Astrocyte (in vitro differentiated cells and primary cell): ENCODE results near the gene GPATCH3. TPM values are rescaled to one million over a fixed set of nuclear protein-coding genes. Genes with fewer than 3 reads are reported as not detected.

ENCODE experiments used
- DNase-seq: peaks from one replicate; pipeline ENCODE4 v3.0.0-alpha.2; 2010; ENCODE audit warnings: low read depth
- FAIRE-seq: peaks from 2 replicates; lab custom pipeline; 2011; peaks lifted over from hg19 to GRCh38; lab: Jason Lieb, UNC
- H2AFZ ChIP-seq: 2 replicates; pipeline ENCODE4 v1.6.0; 2012; ENCODE audit warnings: low read depth, low read length, inconsistent platforms
- H3K27ac ChIP-seq: 2 replicates; pipeline ENCODE4 v1.5.1; 2011; ENCODE audit warnings: low read depth, low read length, inconsistent platforms
- H3K27me3 ChIP-seq: 2 replicates; pipeline ENCODE4 v1.6.0; 2011; ENCODE audit warnings: low read length, inconsistent platforms; ENCODE audit not compliant: insufficient read depth
- H3K36me3 ChIP-seq: 2 replicates; pipeline ENCODE4 v1.5.1; 2011; ENCODE audit warnings: low read length, inconsistent platforms; ENCODE audit not compliant: insufficient read depth
- H3K4me1 ChIP-seq: 2 replicates; pipeline ENCODE4 v1.5.1; 2011; ENCODE audit warnings: low read length, inconsistent platforms; ENCODE audit not compliant: insufficient read depth
- H3K4me2 ChIP-seq: 2 replicates; pipeline ENCODE4 v1.6.0; 2012; ENCODE audit warnings: low read length, inconsistent platforms
- H3K4me3 ChIP-seq: 2 replicates; pipeline ENCODE4 v1.5.1; 2011; ENCODE audit warnings: low read depth, mild to moderate bottlenecking, low read length, inconsistent platforms; ENCODE audit not compliant: insufficient read depth
- H3K79me2 ChIP-seq: 2 replicates; pipeline ENCODE4 v1.6.0; 2012; ENCODE audit warnings: mild to moderate bottlenecking, low read length, inconsistent platforms; ENCODE audit not compliant: insufficient read depth
- H3K9ac ChIP-seq: 2 replicates; pipeline ENCODE4 v1.6.0; 2012; ENCODE audit warnings: mild to moderate bottlenecking, low read length, inconsistent platforms
- H3K9me3 ChIP-seq: 2 replicates; pipeline ENCODE4 v1.5.1; 2012; ENCODE audit warnings: low read depth, mild to moderate bottlenecking, low read length, inconsistent platforms; ENCODE audit not compliant: insufficient read depth
- H4K20me1 ChIP-seq: 2 replicates; pipeline ENCODE4 v1.6.0; 2012; ENCODE audit warnings: low read length, inconsistent platforms; ENCODE audit not compliant: insufficient read depth
- H3K27ac Mint-ChIP-seq: one replicate; pipeline ENCODE4 v1.8.0; 2021; ENCODE audit warnings: mild to moderate bottlenecking, mixed read lengths; ENCODE audit not compliant: unreplicated experiment
- H3K27me3 Mint-ChIP-seq: one replicate; pipeline ENCODE4 v1.8.0; 2021; ENCODE audit warnings: low read depth, mixed read lengths; ENCODE audit not compliant: unreplicated experiment
- H3K36me3 Mint-ChIP-seq: one replicate; pipeline ENCODE4 v1.8.0; 2021; ENCODE audit warnings: low read depth, mixed read lengths; ENCODE audit not compliant: unreplicated experiment
- H3K4me1 Mint-ChIP-seq: one replicate; pipeline ENCODE4 v1.8.0; 2021; ENCODE audit warnings: low read depth, mixed read lengths; ENCODE audit not compliant: unreplicated experiment
- H3K4me3 Mint-ChIP-seq: one replicate; pipeline ENCODE4 v1.8.0; 2021; ENCODE audit warnings: mild to moderate bottlenecking, moderate library complexity, mixed read lengths; ENCODE audit not compliant: unreplicated experiment
- H3K9me3 Mint-ChIP-seq: one replicate; pipeline ENCODE4 v1.8.0; 2021; ENCODE audit warnings: mild to moderate bottlenecking, mixed read lengths; ENCODE audit not compliant: unreplicated experiment
- EZH2 ChIP-seq: IDR thresholded peaks from 2 replicates; pipeline ENCODE4 v1.6.1; 2012; ENCODE audit warnings: mild to moderate bottlenecking, low read length, inconsistent platforms; ENCODE audit not compliant: insufficient read depth
- total RNA-seq: library from RNA; stranded (reverse); gene quantifications from 2 replicates; pipeline ENCODE4 v1.2.1, GENCODE V29; 2021
- TF ChIP-seq, protein P1 (sequence below): IDR thresholded peaks from 2 replicates; pipeline ENCODE4 v1.5.1; 2011; ENCODE audit warnings: low read depth, mild to moderate bottlenecking, inconsistent platforms, low read length, moderate library complexity; ENCODE audit not compliant: insufficient read depth

The GPATCH3 gene
- total RNA-seq, 1 donor from 2014 or later: 12.8 TPM

DNA sequence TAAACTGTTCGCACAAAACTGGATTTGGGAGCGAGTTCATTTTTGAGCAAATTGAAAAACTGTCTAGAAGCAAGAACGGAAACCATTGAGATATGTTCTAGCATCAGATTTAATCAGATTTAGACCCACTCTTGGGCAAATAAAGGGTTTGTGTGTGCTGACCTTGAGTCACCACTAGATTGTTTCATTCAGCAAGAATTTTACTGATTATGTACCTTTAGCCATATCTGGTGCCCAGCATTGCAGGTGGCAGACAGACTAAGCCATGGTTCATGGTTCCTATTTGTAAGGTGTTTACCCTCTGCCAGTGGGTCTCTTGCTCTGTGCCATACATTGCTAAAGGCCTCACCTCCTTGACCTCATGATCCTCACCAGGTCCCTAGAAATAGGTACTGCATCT, 22.6 kb upstream of the GPATCH3 start:
- Histone ChIP-seq H3K36me3 (peaks cover 13% of the 10 kb centered on the region), H4K20me1 (peaks cover 31% of the 10 kb centered on the region), H3K9ac (peak overlapping the region; percentile 90), H3K4me1 (peaks cover 18% of the 10 kb centered on the region), H3K27me3 (no peaks in the 10 kb centered on the region), H2AFZ (no peak overlapping the region), H3K79me2 (peaks cover 52% of the 10 kb centered on the region), H3K4me3 (peak overlapping the region; percentile 82), H3K27ac (no peak overlapping the region), H3K4me2 (peak overlapping the region; percentile 89), H3K9me3 (no peaks in the 10 kb centered on the region)
- Mint-ChIP-seq H3K9me3 (no peaks in the 10 kb centered on the region), H3K4me3 (peak overlapping the region; percentile 95), H3K27me3 (no peaks in the 10 kb centered on the region), H3K36me3 (peaks cover 8% of the 10 kb centered on the region), H3K27ac (no peak overlapping the region), H3K4me1 (peaks cover 13% of the 10 kb centered on the region)
- TF ChIP-seq, protein P1, sequence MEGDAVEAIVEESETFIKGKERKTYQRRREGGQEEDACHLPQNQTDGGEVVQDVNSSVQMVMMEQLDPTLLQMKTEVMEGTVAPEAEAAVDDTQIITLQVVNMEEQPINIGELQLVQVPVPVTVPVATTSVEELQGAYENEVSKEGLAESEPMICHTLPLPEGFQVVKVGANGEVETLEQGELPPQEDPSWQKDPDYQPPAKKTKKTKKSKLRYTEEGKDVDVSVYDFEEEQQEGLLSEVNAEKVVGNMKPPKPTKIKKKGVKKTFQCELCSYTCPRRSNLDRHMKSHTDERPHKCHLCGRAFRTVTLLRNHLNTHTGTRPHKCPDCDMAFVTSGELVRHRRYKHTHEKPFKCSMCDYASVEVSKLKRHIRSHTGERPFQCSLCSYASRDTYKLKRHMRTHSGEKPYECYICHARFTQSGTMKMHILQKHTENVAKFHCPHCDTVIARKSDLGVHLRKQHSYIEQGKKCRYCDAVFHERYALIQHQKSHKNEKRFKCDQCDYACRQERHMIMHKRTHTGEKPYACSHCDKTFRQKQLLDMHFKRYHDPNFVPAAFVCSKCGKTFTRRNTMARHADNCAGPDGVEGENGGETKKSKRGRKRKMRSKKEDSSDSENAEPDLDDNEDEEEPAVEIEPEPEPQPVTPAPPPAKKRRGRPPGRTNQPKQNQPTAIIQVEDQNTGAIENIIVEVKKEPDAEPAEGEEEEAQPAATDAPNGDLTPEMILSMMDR: no peak
- no peak for TF ChIP-seq EZH2
- no peak for FAIRE-seq
- no peak for DNase-seq

GRCh38 chr1:26922431-26922729, 22.1 kb upstream of the GPATCH3 start:
- Histone ChIP-seq H3K4me3 (peak overlapping the region; percentile 82), H4K20me1 (peaks cover 31% of the 10 kb centered on the region), H3K4me2 (peak overlapping the region; percentile 89), H3K36me3 (peaks cover 10% of the 10 kb centered on the region), H3K9ac (peak overlapping the region; percentile 90), H3K27me3 (no peaks in the 10 kb centered on the region), H3K9me3 (no peaks in the 10 kb centered on the region), H3K27ac (peak overlapping the region; percentile 83), H3K79me2 (peaks cover 47% of the 10 kb centered on the region), H2AFZ (no peak overlapping the region), H3K4me1 (peaks cover 18% of the 10 kb centered on the region)
- TF ChIP-seq, protein P1: no peak
- TF ChIP-seq EZH2: no peak
- Mint-ChIP-seq H3K36me3 (peaks cover 8% of the 10 kb centered on the region), H3K4me3 (peak overlapping the region; percentile 95), H3K27me3 (no peaks in the 10 kb centered on the region), H3K4me1 (peaks cover 13% of the 10 kb centered on the region), H3K27ac (peak overlapping the region; percentile 94), H3K9me3 (no peaks in the 10 kb centered on the region)
- FAIRE-seq: no peak
- no peak for DNase-seq

DNA sequence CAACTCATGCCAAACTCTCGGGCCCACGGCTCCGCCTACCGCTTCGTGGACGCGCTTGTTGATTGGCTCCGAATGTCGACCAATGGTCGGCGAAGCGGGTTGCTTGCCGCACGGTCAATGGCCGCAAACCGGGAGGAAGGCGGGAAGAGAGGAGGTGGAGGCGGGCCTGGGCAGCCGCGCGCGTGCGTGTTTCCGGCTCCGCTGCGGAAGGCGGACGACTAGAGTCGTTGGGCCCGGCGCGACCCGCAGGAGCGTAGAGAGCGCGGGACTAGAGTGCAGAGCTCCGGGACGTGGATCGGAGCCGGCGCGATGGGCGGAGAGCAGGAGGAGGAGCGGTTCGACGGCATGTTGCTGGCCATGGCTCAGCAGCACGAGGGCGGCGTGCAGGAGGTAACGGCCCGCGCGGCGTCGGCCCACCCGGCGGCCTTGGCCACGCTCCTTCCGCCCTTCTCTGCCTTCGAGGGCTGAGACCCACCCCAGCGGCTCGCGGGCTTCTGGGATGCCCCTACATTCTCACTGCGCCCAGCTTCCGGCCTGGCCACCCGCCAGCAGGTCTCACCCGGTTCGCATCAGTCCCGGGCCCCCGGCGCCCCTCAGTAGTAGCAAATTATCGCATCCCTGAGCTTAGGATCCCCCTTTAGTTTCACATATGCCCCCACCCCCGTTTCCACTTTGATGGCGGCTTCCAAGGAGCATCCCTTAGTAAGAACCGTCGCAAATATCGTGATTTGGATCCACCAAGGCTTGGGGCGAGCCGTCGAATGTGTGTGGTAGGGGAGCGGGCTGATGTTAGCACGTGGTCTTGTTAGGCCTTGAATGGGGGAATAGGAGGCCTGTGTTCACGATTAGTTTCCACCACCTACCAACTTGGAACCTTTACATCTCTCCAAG, 21.5 kb upstream of the GPATCH3 start, which contains the start of gene NUDC:
Gene NUDC (plus strand): TSS at position 204 of the 891 bp plus-strand sequence. CDS start 106 bp downstream, at position 310.
- H3K4me3 ChIP-seq: peak within 1 kb of the TSS; percentile 82
- peak within 1 kb of the TSS; percentile 95 for H3K4me3 Mint-ChIP-seq
- H3K27me3 ChIP-seq: no peaks in the 10 kb centered on the region
- peak within 1 kb of the TSS; percentile 94 for H3K27ac Mint-ChIP-seq
- H4K20me1 ChIP-seq: peaks cover 27% of the 10 kb centered on the region
- H2AFZ ChIP-seq: peak within 1 kb of the TSS; percentile 75
- H3K36me3 Mint-ChIP-seq: peaks cover 5% of the 10 kb centered on the region
- DNase-seq (peak; percentile 93), FAIRE-seq (peak; percentile 56)
- H3K79me2 ChIP-seq: peaks cover 41% of the 10 kb centered on the region
- peak within 1 kb of the TSS; percentile 83 for H3K27ac ChIP-seq
- no peaks in the 10 kb centered on the region for H3K9me3 ChIP-seq
- peak within 1 kb of the TSS; percentile 89 for H3K4me2 ChIP-seq
- H3K36me3 ChIP-seq: peaks cover 7% of the 10 kb centered on the region
- H3K9ac ChIP-seq: peak within 1 kb of the TSS; percentile 90
- no peaks in the 10 kb centered on the region for H3K9me3 Mint-ChIP-seq
- TF ChIP-seq, protein P1: no peak
- no peak for TF ChIP-seq EZH2
- peaks cover 18% of the 10 kb centered on the region for H3K4me1 ChIP-seq
- peaks cover 11% of the 10 kb centered on the region for H3K4me1 Mint-ChIP-seq
- H3K27me3 Mint-ChIP-seq: no peaks in the 10 kb centered on the region
